Activated naive CD4-positive, alpha-beta T cell treated with anti-CD3 and anti-CD28 coated beads for 36 hours (primary cell): Measurements from ENCODE around the gene ADAMTSL4. TPM values are rescaled to one million over a fixed set of nuclear protein-coding genes. Genes with fewer than 3 reads are reported as not detected.

Experiments
- CTCF ChIA-PET: fragments of 350-600 bp; sonication (Branson Sonifier 250); formaldehyde crosslinking; loops from one replicate; lab custom pipeline; 2021; ENCODE audit warnings: antibody characterized with exemption; lab: Charles Lee
- DNase-seq: peaks from one replicate; pipeline ENCODE4 v3.0.0-alpha.2; 2020
- H3K27ac Mint-ChIP-seq: one replicate; pipeline ENCODE4 v1.8.0; 2021; ENCODE audit warnings: mild to moderate bottlenecking, mixed read lengths
- H3K27me3 Mint-ChIP-seq: one replicate; pipeline ENCODE4 v1.8.0; 2021; ENCODE audit warnings: low read depth, mixed read lengths
- H3K36me3 Mint-ChIP-seq: one replicate; pipeline ENCODE4 v1.8.0; 2021; ENCODE audit warnings: low read depth, mixed read lengths
- H3K4me1 Mint-ChIP-seq: one replicate; pipeline ENCODE4 v1.8.0; 2021; ENCODE audit warnings: low read depth, mixed read lengths
- H3K4me3 Mint-ChIP-seq: one replicate; pipeline ENCODE4 v1.8.0; 2021; ENCODE audit warnings: mild to moderate bottlenecking, moderate library complexity, mixed read lengths
- H3K9me3 Mint-ChIP-seq: one replicate; pipeline ENCODE4 v1.8.0; 2021; ENCODE audit warnings: mixed read lengths
- intact Hi-C: fragments of 100-400 bp; cut with micrococcal nuclease; formaldehyde crosslinking; loops from one replicate; pipeline ENCODE4 v1.15.1; 2023
- total RNA-seq, 2 experiments: library from RNA; stranded (reverse); gene quantifications; one replicate each; pipeline ENCODE4 v1.2.3, GENCODE V29; 2021

ADAMTSL4 gene
- total RNA-seq, 2 experiments from 2014 or later = 1.3 to 2.0 TPM

DNA sequence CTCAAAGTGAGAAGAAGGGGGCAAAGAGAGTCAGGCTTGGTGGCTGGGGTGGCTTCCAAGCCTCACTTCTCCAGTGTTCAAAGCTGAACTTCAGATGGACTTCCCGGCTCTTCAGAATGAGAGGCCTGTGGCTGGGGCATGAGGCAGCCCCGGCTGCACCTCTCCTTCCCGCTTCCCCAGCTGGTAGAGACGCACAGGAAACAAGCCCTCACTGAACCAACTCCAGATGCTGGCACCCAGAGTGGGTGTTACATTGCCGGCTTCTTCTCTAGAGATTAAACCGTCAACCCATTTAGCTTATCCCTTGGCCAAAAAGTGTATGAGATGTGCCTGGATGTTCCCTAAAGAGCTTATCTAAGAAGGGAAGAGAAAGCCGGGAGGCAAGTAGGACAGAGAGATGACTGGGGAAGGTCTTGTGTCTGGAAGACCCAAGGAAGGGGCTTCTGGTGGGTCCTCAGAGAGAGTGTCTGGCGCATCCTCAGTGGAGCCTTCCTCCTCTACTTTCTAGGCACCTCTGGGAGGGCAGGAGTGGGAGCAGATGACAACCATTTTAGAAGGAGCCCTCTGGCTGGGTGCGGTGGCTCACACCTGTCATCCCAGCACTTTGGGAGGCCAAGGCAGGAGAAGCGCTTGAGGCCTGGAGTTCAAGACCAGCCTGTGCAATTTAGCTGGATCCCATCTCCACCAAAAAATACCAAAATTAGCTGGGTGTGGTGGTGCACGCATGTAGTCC lies 2.0 kb downstream of the ADAMTSL4 start:
- Mint-ChIP-seq H3K4me1 (peaks cover 32% of the 10 kb centered on the region), H3K36me3 (no peaks in the 10 kb centered on the region), H3K4me3 (no peak overlapping the region), H3K9me3 (no peaks in the 10 kb centered on the region), H3K27me3 (peaks cover 32% of the 10 kb centered on the region), H3K27ac (no peak overlapping the region)
- CTCF ChIA-PET = interaction anchor here (0.6 to 2.4 kb wide), 6 partner anchors 9 to 86 kb away, joined by 3 to 20 read pairs (median 6); no protein-coding TSS in a partner anchor
- intact Hi-C loops = no loop called here
- peak; percentile 61 for DNase-seq

DNA sequence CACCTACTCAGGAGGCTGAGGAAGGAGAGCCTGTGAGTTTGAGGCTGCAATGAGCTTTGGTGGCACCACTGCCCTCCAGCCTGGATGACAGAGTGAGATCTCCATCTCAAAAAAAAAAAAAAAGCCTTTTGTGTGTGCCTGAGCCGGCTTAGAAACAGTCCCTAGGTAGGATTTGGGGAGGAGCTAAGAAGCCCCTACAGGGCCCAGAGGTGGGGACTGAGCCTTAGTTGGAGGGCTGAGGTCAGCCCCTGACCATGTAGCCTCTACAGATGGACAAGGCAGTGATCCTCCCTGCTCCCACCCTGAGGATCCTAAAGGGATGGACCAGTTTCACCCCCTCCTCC lies 2.5 kb downstream of the ADAMTSL4 start:
- peaks cover 29% of the 10 kb centered on the region for H3K27me3 Mint-ChIP-seq
- DNase-seq = no peak
- intact Hi-C loops = loop anchor here (1.0 kb wide), 1 partner anchor 214 kb away; the partner anchor contains the start of gene CTSS
- H3K4me3 Mint-ChIP-seq = no peak overlapping the region
- no peak overlapping the region for H3K27ac Mint-ChIP-seq
- no peaks in the 10 kb centered on the region for H3K36me3 Mint-ChIP-seq
- H3K4me1 Mint-ChIP-seq = peaks cover 32% of the 10 kb centered on the region
- no peaks in the 10 kb centered on the region for H3K9me3 Mint-ChIP-seq
- CTCF ChIA-PET = interaction anchor here (0.6 to 2.4 kb wide), 6 partner anchors 8 to 87 kb away, joined by 3 to 20 read pairs (median 6); no protein-coding TSS in a partner anchor

DNA sequence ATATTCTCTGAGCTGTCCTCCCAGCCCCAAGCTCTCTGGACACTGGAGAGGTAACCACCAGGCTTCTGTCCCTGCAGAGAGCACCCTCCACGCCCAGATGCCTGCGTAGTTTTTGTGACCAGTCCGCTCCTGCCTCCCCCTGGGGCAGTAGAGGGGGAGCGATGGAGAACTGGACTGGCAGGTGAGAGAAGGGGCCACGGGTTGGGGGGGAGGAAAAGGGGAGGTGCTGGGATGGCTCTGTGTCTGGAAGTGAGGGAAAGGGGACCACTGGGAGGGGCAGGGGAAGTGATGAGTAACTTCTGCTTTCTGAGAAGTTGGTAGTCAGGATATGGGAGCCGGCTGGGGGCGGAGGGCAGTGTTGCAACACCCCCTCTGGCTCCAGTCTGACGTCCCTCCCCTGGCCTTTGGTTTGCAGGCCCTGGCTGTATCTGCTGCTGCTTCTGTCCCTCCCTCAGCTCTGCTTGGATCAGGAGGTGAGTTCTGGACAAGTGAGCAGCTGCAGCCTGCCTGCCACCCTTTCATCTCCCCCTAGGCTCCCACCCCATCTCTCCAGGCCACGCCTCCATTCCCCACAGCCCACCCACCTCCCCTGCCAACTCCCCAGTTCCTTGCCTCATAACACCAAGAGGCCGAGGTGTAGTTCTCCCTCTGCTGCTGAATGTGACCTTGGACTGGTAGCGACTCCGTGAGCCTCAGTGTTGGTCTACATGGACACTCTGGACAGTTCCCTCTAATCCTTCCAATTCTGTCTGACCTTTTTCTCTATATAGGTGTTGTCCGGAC lies 3.1 kb downstream of the ADAMTSL4 start:
- intact Hi-C loops = loop anchor here (1.0 kb wide), 1 partner anchor 213 kb away; the partner anchor contains the start of gene CTSS
- Mint-ChIP-seq H3K9me3 (no peaks in the 10 kb centered on the region), H3K27ac (no peak overlapping the region), H3K4me1 (peaks cover 32% of the 10 kb centered on the region), H3K4me3 (no peak overlapping the region), H3K27me3 (peaks cover 26% of the 10 kb centered on the region), H3K36me3 (no peaks in the 10 kb centered on the region)
- DNase-seq = peak; percentile 70
- CTCF ChIA-PET = interaction anchor here (0.6 to 2.4 kb wide), 6 partner anchors 8 to 87 kb away, joined by 3 to 20 read pairs (median 6); no protein-coding TSS in a partner anchor

DNA sequence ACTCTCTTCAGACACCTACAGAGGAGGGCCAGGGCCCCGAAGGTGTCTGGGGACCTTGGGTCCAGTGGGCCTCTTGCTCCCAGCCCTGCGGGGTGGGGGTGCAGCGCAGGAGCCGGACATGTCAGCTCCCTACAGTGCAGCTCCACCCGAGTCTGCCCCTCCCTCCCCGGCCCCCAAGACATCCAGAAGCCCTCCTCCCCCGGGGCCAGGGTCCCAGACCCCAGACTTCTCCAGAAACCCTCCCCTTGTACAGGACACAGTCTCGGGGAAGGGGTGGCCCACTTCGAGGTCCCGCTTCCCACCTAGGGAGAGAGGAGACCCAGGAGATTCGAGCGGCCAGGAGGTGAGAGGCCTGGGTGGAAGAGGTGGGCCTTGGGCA lies 3.7 kb downstream of the ADAMTSL4 start:
- no peak for DNase-seq
- Mint-ChIP-seq H3K27ac (no peak overlapping the region), H3K4me3 (no peak overlapping the region), H3K36me3 (no peaks in the 10 kb centered on the region), H3K4me1 (peaks cover 32% of the 10 kb centered on the region), H3K27me3 (peaks cover 26% of the 10 kb centered on the region), H3K9me3 (no peaks in the 10 kb centered on the region)
- CTCF ChIA-PET = no interaction called here
- intact Hi-C loops = loop anchor here (1.0 kb wide), 1 partner anchor 212 kb away; the partner anchor contains the start of gene CTSS

DNA sequence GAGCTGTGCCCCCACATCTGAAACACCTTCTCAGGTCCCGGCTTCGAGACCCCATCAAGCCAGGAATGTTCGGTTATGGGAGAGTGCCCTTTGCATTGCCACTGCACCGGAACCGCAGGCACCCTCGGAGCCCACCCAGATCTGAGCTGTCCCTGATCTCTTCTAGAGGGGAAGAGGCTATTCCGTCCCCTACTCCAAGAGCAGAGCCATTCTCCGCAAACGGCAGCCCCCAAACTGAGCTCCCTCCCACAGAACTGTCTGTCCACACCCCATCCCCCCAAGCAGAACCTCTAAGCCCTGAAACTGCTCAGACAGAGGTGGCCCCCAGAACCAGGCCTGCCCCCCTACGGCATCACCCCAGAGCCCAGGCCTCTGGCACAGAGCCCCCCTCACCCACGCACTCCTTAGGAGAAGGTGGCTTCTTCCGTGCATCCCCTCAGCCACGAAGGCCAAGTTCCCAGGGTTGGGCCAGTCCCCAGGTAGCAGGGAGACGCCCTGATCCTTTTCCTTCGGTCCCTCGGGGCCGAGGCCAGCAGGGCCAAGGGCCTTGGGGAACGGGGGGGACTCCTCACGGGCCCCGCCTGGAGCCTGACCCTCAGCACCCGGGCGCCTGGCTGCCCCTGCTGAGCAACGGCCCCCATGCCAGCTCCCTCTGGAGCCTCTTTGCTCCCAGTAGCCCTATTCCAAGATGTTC lies 4.3 kb downstream of the ADAMTSL4 start:
- Mint-ChIP-seq H3K4me1 (peaks cover 29% of the 10 kb centered on the region), H3K27me3 (peaks cover 24% of the 10 kb centered on the region), H3K27ac (no peak overlapping the region), H3K36me3 (no peaks in the 10 kb centered on the region), H3K9me3 (no peaks in the 10 kb centered on the region), H3K4me3 (no peak overlapping the region)
- CTCF ChIA-PET = no interaction called here
- intact Hi-C loops = no loop called here
- DNase-seq = no peak

DNA sequence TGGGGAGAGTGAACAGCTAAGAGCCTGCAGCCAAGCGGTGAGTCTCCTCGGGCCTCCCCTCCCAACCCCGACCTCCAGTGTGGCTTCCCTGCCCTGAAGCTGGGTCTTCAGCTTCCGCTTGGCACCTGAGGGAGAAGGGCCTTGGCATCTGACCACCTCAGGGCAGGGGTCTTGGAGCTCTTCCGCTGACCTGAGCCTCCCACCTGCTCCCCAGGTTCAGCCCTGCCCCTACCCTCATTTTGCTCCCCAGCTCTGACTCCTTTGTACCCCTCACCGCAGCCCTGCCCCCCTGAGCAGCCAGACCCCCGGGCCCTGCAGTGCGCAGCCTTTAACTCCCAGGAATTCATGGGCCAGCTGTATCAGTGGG lies 4.9 kb downstream of the ADAMTSL4 start:
- intact Hi-C loops = no loop called here
- peaks cover 22% of the 10 kb centered on the region for H3K27me3 Mint-ChIP-seq
- no peak overlapping the region for H3K4me3 Mint-ChIP-seq
- DNase-seq = no peak
- peaks cover 28% of the 10 kb centered on the region for H3K4me1 Mint-ChIP-seq
- H3K36me3 Mint-ChIP-seq = no peaks in the 10 kb centered on the region
- H3K27ac Mint-ChIP-seq = no peak overlapping the region
- CTCF ChIA-PET = no interaction called here
- no peaks in the 10 kb centered on the region for H3K9me3 Mint-ChIP-seq

DNA sequence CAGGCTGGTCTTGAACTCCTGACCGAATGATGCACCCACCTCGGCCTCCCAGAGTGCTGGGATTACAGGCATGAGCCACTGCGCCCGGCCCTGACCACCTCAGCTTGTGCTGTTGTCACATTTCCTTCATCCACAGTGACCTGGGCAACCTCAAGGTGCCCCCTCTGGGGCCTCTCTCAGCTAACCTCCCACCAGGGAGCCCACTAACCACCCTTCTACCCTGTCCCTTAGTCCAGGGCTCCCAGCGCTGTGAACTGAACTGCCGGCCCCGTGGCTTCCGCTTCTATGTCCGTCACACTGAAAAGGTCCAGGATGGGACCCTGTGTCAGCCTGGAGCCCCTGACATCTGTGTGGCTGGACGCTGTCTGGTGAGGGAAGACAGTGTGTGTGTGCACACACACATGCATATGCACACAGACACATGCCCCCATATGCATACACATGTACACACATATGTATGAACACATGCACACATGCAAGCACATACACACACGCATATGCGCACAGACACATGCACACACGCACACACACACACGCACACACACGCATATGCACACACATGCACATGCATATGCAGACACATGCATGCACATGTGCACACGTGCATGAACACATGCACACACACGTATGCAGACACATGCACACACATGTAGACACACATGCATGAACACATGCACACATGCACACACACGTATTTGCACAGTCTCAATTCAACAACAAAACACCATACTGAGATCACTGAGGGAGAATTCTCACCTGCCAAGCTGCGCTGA lies 6.2 kb downstream of the ADAMTSL4 start:
- Mint-ChIP-seq H3K4me3 (no peak overlapping the region), H3K9me3 (no peaks in the 10 kb centered on the region), H3K4me1 (peaks cover 28% of the 10 kb centered on the region), H3K27me3 (peaks cover 14% of the 10 kb centered on the region), H3K27ac (no peak overlapping the region), H3K36me3 (no peaks in the 10 kb centered on the region)
- CTCF ChIA-PET = no interaction called here
- no peak for DNase-seq
- intact Hi-C loops = no loop called here

DNA sequence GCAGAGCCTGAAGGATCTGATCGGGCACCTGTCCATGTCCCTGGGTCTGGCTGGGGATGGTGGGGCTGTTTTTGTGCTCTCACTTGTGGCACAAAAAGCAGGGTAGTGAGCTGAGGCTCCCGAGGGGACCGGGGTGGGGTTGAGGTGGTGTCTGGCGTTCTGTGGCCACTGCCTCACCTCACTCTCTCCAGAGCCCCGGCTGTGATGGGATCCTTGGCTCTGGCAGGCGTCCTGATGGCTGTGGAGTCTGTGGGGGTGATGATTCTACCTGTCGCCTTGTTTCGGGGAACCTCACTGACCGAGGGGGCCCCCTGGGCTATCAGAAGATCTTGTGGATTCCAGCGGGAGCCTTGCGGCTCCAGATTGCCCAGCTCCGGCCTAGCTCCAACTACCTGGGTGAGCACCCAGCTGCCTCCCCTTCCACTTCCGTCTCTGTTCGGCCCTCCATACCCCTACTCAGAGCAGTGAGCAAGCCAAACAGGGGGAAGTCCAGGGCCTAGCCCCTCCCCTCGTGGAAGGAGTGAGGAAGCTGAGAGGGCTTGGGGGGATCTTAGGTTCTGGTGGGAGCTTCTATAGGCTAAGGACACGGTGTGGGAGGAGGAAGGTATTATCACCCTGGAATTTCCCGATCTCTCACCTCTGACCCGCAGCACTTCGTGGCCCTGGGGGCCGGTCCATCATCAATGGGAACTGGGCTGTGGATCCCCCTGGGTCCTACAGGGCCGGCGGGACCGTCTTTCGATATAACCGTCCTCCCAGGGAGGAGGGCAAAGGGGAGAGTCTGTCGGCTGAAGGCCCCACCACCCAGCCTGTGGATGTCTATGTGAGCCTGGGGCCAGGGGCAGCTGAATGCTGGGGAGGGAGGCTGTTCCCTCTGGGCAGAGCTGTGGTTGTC lies 7.0 kb downstream of the ADAMTSL4 start:
- intact Hi-C loops = no loop called here
- no peak overlapping the region for H3K4me3 Mint-ChIP-seq
- no peaks in the 10 kb centered on the region for H3K36me3 Mint-ChIP-seq
- H3K4me1 Mint-ChIP-seq = peaks cover 28% of the 10 kb centered on the region
- H3K27ac Mint-ChIP-seq = no peak overlapping the region
- H3K9me3 Mint-ChIP-seq = no peaks in the 10 kb centered on the region
- CTCF ChIA-PET = interaction anchor here (1.0 kb wide), 1 partner anchor 65 kb away, joined by 3 read pairs; no protein-coding TSS in a partner anchor
- H3K27me3 Mint-ChIP-seq = peaks cover 7% of the 10 kb centered on the region
- DNase-seq = no peak

DNA sequence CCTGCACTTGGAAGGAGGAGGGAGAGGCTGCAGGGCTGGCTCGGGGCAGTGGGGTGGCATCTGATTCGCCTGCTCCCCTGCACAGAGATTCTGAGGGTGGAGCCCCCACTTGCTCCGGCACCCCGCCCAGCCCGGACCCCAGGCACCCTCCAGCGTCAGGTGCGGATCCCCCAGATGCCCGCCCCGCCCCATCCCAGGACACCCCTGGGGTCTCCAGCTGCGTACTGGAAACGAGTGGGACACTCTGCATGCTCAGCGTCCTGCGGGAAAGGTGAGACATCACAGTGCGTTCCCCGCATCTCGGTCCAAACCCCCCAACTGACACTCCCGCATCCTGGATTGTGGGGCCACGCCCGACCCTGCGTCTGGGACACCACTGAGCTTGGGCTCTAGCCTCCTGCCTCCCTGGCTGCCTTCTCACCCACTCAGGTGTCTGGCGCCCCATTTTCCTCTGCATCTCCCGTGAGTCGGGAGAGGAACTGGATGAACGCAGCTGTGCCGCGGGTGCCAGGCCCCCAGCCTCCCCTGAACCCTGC lies 7.9 kb downstream of the ADAMTSL4 start:
- Mint-ChIP-seq H3K4me3 (no peak overlapping the region), H3K36me3 (no peaks in the 10 kb centered on the region)
- intact Hi-C loops = no loop called here

DNA sequence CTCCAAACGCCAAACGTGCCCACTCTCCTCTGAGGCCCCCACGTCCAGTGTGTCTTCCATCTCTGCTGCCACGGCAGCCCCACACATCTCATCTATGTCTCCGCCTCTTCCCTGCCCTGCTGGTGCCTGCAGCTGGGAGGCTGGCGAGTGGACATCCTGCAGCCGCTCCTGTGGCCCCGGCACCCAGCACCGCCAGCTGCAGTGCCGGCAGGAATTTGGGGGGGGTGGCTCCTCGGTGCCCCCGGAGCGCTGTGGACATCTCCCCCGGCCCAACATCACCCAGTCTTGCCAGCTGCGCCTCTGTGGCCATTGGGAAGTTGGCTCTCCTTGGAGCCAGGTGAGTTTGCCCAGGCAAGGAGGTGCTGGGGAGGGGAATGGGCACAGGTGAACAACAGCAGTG lies 8.6 kb downstream of the ADAMTSL4 start:
- no peaks in the 10 kb centered on the region for H3K9me3 Mint-ChIP-seq
- intact Hi-C loops = no loop called here
- CTCF ChIA-PET = interaction anchor here (13.3 kb wide), 1 partner anchor 63 kb away, joined by 167 read pairs; no protein-coding TSS in a partner anchor

More for the DNA sequence above, 7.9 kb downstream of the ADAMTSL4 start:
- H3K4me1 Mint-ChIP-seq = peaks cover 21% of the 10 kb centered on the region
- no peak overlapping the region for H3K27ac Mint-ChIP-seq
- H3K9me3 Mint-ChIP-seq = no peaks in the 10 kb centered on the region
- no peak for DNase-seq
- CTCF ChIA-PET = interaction anchor here (1.0 kb wide), 1 partner anchor 64 kb away, joined by 3 read pairs; no protein-coding TSS in a partner anchor
- H3K27me3 Mint-ChIP-seq = peaks cover 2% of the 10 kb centered on the region

More for the DNA sequence above, 8.6 kb downstream of the ADAMTSL4 start:
- Mint-ChIP-seq H3K27me3 (no peaks in the 10 kb centered on the region), H3K27ac (no peak overlapping the region), H3K4me1 (peaks cover 19% of the 10 kb centered on the region), H3K4me3 (no peak overlapping the region), H3K36me3 (no peaks in the 10 kb centered on the region)
- no peak for DNase-seq
